Stomach (tissue), 4 donors: ENCODE measurements around the gene OPCML.

ENCODE experiments used
- EP300 ChIP-seq: sonication (generic); formaldehyde crosslinking; IDR thresholded peaks from one replicate; pipeline ENCODE4 v1.6.1; 2017; ENCODE audit warnings: antibody characterized with exemption
- POLR2A ChIP-seq, 4 donors: fragments of 450-650 bp; IDR thresholded peaks; one replicate each; pipeline ENCODE4 v1.6.1; 2016; ENCODE audit warnings: antibody characterized with exemption in 4 of 4, control low read depth in 2 of 4, mild to moderate bottlenecking in 1 of 4, moderate library complexity in 1 of 4
- POLR2AphosphoS5 ChIP-seq, 3 donors: sonication (generic); formaldehyde crosslinking; IDR thresholded peaks; one replicate each; pipeline ENCODE4 v1.6.1; 2016; ENCODE audit warnings: antibody characterized with exemption in 3 of 3
- TF ChIP-seq, protein P1 (sequence below), 7 experiments: fragments of 450-650 bp in 4 of 7; fragments of 200-600 bp in 3 of 7; sonication (generic) in 3 of 7; IDR thresholded peaks; one replicate each; pipeline ENCODE4 v1.5.1; 2016 to 2019; ENCODE audit warnings: antibody characterized with exemption in 7 of 7, control low read depth in 2 of 7, mild to moderate bottlenecking in 1 of 7

DNA sequence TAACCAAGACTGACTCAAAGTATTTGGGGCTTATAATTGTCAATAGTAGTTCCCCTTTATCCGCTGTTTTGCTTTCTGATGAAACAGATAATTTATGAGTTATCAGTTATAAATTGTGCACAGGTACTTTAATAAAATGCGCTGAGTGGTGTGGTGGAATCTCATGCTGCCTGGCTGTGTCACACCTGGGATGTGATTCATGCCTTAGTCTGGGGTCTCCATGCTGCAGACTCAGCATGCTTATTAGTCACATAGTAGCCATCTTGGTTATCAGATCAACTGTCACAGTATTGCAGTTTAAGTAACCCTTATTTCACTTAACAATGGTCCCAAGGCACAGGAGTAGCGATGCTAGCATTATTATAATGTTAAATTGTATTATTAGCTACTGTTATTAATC is 1166.7 kb downstream of the OPCML start:
- no peak for TF ChIP-seq POLR2A (IDR thresholded peaks at IDR 0.05)
- TF ChIP-seq, protein P1, sequence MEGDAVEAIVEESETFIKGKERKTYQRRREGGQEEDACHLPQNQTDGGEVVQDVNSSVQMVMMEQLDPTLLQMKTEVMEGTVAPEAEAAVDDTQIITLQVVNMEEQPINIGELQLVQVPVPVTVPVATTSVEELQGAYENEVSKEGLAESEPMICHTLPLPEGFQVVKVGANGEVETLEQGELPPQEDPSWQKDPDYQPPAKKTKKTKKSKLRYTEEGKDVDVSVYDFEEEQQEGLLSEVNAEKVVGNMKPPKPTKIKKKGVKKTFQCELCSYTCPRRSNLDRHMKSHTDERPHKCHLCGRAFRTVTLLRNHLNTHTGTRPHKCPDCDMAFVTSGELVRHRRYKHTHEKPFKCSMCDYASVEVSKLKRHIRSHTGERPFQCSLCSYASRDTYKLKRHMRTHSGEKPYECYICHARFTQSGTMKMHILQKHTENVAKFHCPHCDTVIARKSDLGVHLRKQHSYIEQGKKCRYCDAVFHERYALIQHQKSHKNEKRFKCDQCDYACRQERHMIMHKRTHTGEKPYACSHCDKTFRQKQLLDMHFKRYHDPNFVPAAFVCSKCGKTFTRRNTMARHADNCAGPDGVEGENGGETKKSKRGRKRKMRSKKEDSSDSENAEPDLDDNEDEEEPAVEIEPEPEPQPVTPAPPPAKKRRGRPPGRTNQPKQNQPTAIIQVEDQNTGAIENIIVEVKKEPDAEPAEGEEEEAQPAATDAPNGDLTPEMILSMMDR (IDR thresholded peaks at IDR 0.05), result no peak
- no peak for TF ChIP-seq POLR2AphosphoS5 (IDR thresholded peaks at IDR 0.05)
- TF ChIP-seq EP300, result no peak
